ENCODE measurements around the gene PRSS27. TPM values are rescaled to one million over a fixed set of nuclear protein-coding genes. Genes with fewer than 3 reads are reported as not detected.
"Not testable (repeated sequence)": the region's sequence is repeated elsewhere in the genome, so short reads cannot be mapped to it uniquely, and the experiment has no call there.

PRSS27 gene
- total RNA-seq, 1 donor from 2014 or later, result 1.8 TPM

- no peaks in the 10 kb centered on the region for H3K36me3 Mint-ChIP-seq (ENCODE audit: low read depth)
- no peaks in the 10 kb centered on the region for H3K9me3 Mint-ChIP-seq
- H3K27me3 Mint-ChIP-seq (ENCODE audit: low read depth), result no peaks in the 10 kb centered on the region
- intact Hi-C loops (cut with micrococcal nuclease), result no loop called here
- DNase-seq (ENCODE audit: low spot score), result no peak
- no peak overlapping the region for H3K4me3 Mint-ChIP-seq (ENCODE audit: low read depth)
- no peak overlapping the region for H3K27ac Mint-ChIP-seq
- H3K4me1 Mint-ChIP-seq (ENCODE audit: low read depth), result no peaks in the 10 kb centered on the region
These were observed 15.0 kb upstream of the PRSS27 start for GRCh38 chr16:2734844-2735515.

GRCh38 chr16:2728034-2728433 is 8.0 kb upstream of the PRSS27 start:
- no peak for DNase-seq (ENCODE audit: low spot score)
- no peak overlapping the region for H3K27ac Mint-ChIP-seq
- intact Hi-C loops (cut with micrococcal nuclease), result no loop called here
- no peaks in the 10 kb centered on the region for H3K4me1 Mint-ChIP-seq (ENCODE audit: low read depth)
- no peaks in the 10 kb centered on the region for H3K9me3 Mint-ChIP-seq
- peaks cover 10% of the 10 kb centered on the region for H3K27me3 Mint-ChIP-seq (ENCODE audit: low read depth)
- H3K4me3 Mint-ChIP-seq (ENCODE audit: low read depth), result no peak overlapping the region
- H3K36me3 Mint-ChIP-seq (ENCODE audit: low read depth), result no peaks in the 10 kb centered on the region

- H3K27me3 Mint-ChIP-seq (ENCODE audit: low read depth), result peaks cover 10% of the 10 kb centered on the region
- no peak overlapping the region for H3K4me3 Mint-ChIP-seq (ENCODE audit: low read depth)
- H3K4me1 Mint-ChIP-seq (ENCODE audit: low read depth), result no peaks in the 10 kb centered on the region
- DNase-seq (ENCODE audit: low spot score), result no peak
- intact Hi-C loops (cut with micrococcal nuclease), result no loop called here
- H3K36me3 Mint-ChIP-seq (ENCODE audit: low read depth), result no peaks in the 10 kb centered on the region
- no peaks in the 10 kb centered on the region for H3K9me3 Mint-ChIP-seq
- H3K27ac Mint-ChIP-seq, result no peak overlapping the region
These were observed 6.9 kb upstream of the PRSS27 start for GRCh38 chr16:2726923-2727322.

DNA sequence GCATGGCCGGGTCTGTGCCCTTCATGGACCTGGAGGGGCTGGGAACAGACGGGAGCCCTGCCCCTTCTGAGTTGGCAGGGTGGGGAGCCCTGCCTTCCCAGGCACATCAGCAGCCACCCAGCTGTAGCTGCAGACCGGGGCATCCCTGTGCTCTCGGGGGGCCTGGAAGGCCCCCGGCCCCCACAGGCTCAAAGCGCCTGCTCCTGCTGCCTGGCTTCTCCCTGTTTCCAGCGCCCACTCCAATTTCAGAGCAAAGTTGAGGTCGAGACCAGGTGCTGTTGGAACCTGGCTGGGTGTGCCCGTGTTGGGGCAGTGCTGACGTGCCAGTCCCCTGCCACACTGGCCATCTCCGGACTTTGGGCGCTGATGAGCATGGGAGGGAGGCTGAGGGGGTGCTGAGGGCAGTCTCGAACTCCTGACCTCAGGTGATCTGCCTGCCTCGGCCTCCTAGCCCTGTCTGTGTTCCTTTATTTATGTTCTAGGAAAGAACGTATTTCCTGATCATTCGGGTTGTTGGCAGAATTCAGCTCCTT is 4.9 kb upstream of the PRSS27 start:
- no peaks in the 10 kb centered on the region for H3K4me1 Mint-ChIP-seq (ENCODE audit: low read depth)
- intact Hi-C loops (cut with micrococcal nuclease), result no loop called here
- no peak overlapping the region for H3K4me3 Mint-ChIP-seq (ENCODE audit: low read depth)
- peaks cover 10% of the 10 kb centered on the region for H3K27me3 Mint-ChIP-seq (ENCODE audit: low read depth)
- H3K27ac Mint-ChIP-seq, result no peak overlapping the region
- H3K36me3 Mint-ChIP-seq (ENCODE audit: low read depth), result no peaks in the 10 kb centered on the region
- no peak for DNase-seq (ENCODE audit: low spot score)
- no peaks in the 10 kb centered on the region for H3K9me3 Mint-ChIP-seq

- no peak overlapping the region for H3K27ac Mint-ChIP-seq
These were observed 4.2 kb upstream of the PRSS27 start for GRCh38 chr16:2724088-2724676.

GRCh38 chr16:2721634-2722173 is 1.7 kb upstream of the PRSS27 start:
- H3K4me1 Mint-ChIP-seq (ENCODE audit: low read depth); DNase-seq (ENCODE audit: low spot score); H3K36me3 Mint-ChIP-seq (ENCODE audit: low read depth); H3K9me3 Mint-ChIP-seq; intact Hi-C loops (cut with micrococcal nuclease): not testable (repeated sequence)
- H3K27ac Mint-ChIP-seq, result peak overlapping the region; percentile 55
- H3K27me3 Mint-ChIP-seq (ENCODE audit: low read depth), result peaks cover 10% of the 10 kb centered on the region
- peak overlapping the region; percentile 60 for H3K4me3 Mint-ChIP-seq (ENCODE audit: low read depth)

More at GRCh38 chr16:2724088-2724676, 4.2 kb upstream of the PRSS27 start:
- no peaks in the 10 kb centered on the region for H3K4me1 Mint-ChIP-seq (ENCODE audit: low read depth)
- intact Hi-C loops (cut with micrococcal nuclease), result no loop called here
- no peak for DNase-seq (ENCODE audit: low spot score)
- H3K27me3 Mint-ChIP-seq (ENCODE audit: low read depth), result peaks cover 10% of the 10 kb centered on the region
- H3K9me3 Mint-ChIP-seq, result no peaks in the 10 kb centered on the region
- no peaks in the 10 kb centered on the region for H3K36me3 Mint-ChIP-seq (ENCODE audit: low read depth)
- no peak overlapping the region for H3K4me3 Mint-ChIP-seq (ENCODE audit: low read depth)

- intact Hi-C loops (cut with micrococcal nuclease), result no loop called here
- Mint-ChIP-seq H3K27me3 (ENCODE audit: low read depth) (peaks cover 10% of the 10 kb centered on the region), H3K9me3 (no peaks in the 10 kb centered on the region), H3K4me1 (ENCODE audit: low read depth) (peaks cover under 1% of the 10 kb centered on the region), H3K36me3 (ENCODE audit: low read depth) (no peaks in the 10 kb centered on the region), H3K4me3 (ENCODE audit: low read depth) (peak overlapping the region; percentile 81), H3K27ac (peak overlapping the region; percentile 80)
- DNase-seq (ENCODE audit: low spot score), result peak; percentile 88
These were observed 952 bp upstream of the PRSS27 start for GRCh38 chr16:2720719-2721633.

- peak overlapping the region; percentile 30 for H3K4me3 Mint-ChIP-seq (ENCODE audit: low read depth)
- H3K4me1 Mint-ChIP-seq (ENCODE audit: low read depth), result peaks cover 7% of the 10 kb centered on the region
- no peaks in the 10 kb centered on the region for H3K36me3 Mint-ChIP-seq (ENCODE audit: low read depth)
- intact Hi-C loops (cut with micrococcal nuclease), result no loop called here
- DNase-seq (ENCODE audit: low spot score), result no peak
- H3K27me3 Mint-ChIP-seq (ENCODE audit: low read depth), result peaks cover 4% of the 10 kb centered on the region
- no peaks in the 10 kb centered on the region for H3K9me3 Mint-ChIP-seq
- no peak overlapping the region for H3K27ac Mint-ChIP-seq
These were observed 528 bp downstream of the PRSS27 start for GRCh38 chr16:2719328-2720063.

- H3K4me1 Mint-ChIP-seq (ENCODE audit: low read depth), result peaks cover 7% of the 10 kb centered on the region
- H3K27ac Mint-ChIP-seq, result no peak overlapping the region
- DNase-seq (ENCODE audit: low spot score), result no peak
- intact Hi-C loops (cut with micrococcal nuclease), result no loop called here
- no peaks in the 10 kb centered on the region for H3K36me3 Mint-ChIP-seq (ENCODE audit: low read depth)
- no peaks in the 10 kb centered on the region for H3K27me3 Mint-ChIP-seq (ENCODE audit: low read depth)
- H3K4me3 Mint-ChIP-seq (ENCODE audit: low read depth), result peak overlapping the region; percentile 37
- H3K9me3 Mint-ChIP-seq, result no peaks in the 10 kb centered on the region
These were observed 2.4 kb downstream of the PRSS27 start for GRCh38 chr16:2717383-2718263.

- Mint-ChIP-seq H3K4me1 (ENCODE audit: low read depth) (peaks cover 7% of the 10 kb centered on the region), H3K4me3 (ENCODE audit: low read depth) (no peak overlapping the region), H3K36me3 (ENCODE audit: low read depth) (no peaks in the 10 kb centered on the region), H3K27me3 (ENCODE audit: low read depth) (no peaks in the 10 kb centered on the region), H3K27ac (no peak overlapping the region), H3K9me3 (no peaks in the 10 kb centered on the region)
- no peak for DNase-seq (ENCODE audit: low spot score)
- intact Hi-C loops (cut with micrococcal nuclease), result no loop called here
These were observed 3.1 kb downstream of the PRSS27 start for GRCh38 chr16:2716948-2717347.

DNA sequence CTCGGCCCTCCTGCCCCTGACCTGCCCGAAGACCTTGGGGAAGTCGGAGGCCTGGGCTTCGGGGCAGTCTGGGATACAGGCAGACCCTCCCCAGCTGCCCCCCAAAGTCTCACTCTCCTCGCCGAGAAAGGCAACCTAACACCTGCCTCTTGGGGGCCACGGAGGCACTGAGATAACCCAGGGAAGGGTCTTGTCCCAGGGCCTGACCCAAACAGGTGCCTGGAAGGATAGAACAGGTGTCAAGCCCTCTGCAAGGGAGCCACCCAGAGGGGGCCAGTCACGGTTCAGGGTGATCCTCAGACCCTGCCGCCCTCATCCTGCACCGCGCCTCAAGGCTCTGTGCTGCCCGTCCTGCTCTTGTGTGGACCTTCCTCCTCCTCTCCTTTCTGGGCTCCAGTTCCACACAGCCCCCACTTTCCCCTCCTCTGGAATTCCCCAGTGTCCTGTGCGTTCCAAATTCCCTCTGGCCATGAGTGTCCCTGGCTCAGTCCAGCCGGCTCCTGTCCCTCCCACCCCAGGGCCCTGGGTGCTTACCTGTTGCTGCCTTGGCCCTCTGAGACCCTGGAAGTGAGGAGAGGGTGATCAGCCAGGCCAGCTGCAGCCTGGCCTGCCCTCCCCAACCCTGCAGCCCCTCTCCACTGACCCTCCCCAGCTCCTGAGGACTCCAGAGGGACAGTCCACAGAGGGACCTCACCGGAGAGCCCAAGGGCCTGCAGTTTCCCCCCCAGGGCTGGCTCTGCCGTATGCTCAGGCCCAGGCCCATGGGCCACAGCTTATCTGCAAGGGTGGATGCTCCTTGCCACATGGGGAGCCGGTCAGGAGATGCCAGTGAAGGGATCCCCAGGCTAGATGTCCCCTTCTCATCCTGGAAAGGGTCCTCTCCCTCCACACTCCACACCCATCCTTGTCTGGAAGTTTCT is 3.8 kb downstream of the PRSS27 start:
- Mint-ChIP-seq H3K27me3 (ENCODE audit: low read depth) (no peaks in the 10 kb centered on the region), H3K36me3 (ENCODE audit: low read depth) (no peaks in the 10 kb centered on the region), H3K4me3 (ENCODE audit: low read depth) (peak overlapping the region; percentile 8), H3K27ac (no peak overlapping the region), H3K4me1 (ENCODE audit: low read depth) (peaks cover 7% of the 10 kb centered on the region), H3K9me3 (no peaks in the 10 kb centered on the region)
- no peak for DNase-seq (ENCODE audit: low spot score)
- intact Hi-C loops (cut with micrococcal nuclease), result no loop called here

Data from activated T-helper 2 cell treated with anti-CD3 and anti-CD28 coated beads, Interferon-gamma antibody, Interleukin-2, Interleukin-4, amounts not matched to agents 10 μg/mL and 5 μg/mL and 100 μg/mL, durations not matched to agents 14 hours and 24 hours and 36 hours (primary cell).